Forelimb muscle (tissue), 1 donor: ENCODE results near the gene ARL6IP4. TPM values are rescaled to one million over a fixed set of nuclear protein-coding genes. Genes with fewer than 3 reads are reported as not detected.

Experiments used
- DNase-seq: peaks from one replicate; pipeline ENCODE4 v3.0.0-alpha.2; 2013; ENCODE audit warnings: low read depth
- polyA plus RNA-seq: library from polyadenylated mRNA; unstranded; fragments of 120-200 nt; gene quantifications from one replicate; pipeline ENCODE4 v1.2.1, GENCODE V29; 2013; ENCODE audit not compliant: insufficient read length

Gene ARL6IP4
- polyA plus RNA-seq, 1 donor, result 165 TPM

DNA sequence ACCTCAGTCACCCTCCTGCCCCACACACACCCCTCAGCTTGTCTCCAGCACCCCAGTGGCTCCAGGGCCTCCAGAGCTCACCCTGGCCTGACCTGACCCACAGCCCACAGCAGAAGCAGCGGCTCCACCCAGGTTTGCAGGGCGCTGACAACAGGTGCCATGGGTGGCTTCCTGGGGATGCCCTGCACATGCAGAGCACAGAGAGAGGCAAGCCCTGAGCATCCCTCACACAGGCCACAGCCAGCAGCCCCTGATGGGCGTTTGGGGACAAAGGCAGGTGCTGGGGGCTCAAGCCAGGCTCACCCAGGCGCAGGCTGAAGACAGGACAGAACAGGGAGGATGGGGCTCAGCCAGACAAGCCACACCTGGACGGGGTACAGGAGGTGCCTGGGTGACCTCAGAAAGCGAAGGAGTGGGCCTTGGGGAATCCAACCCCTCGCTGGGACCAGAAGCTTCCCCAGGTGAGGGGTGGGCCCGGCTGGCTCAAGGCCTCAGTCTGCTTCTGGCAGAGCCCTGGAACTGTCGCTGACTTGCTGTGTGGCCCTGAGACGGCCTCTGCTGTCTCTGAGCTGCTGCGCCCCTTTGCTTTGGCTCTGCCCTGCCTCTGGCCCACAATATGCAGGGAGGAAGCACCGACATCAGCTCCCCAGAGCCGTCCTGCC lies 10.6 kb downstream of the ARL6IP4 start:
- DNase-seq, result no peak

GRCh38 chr12:122991623-122992275 lies 11.3 kb downstream of the ARL6IP4 start:
- DNase-seq, result no peak

- no peak for DNase-seq
Measured at GRCh38 chr12:122992386-122992785, 11.9 kb downstream of the ARL6IP4 start.

- no peak for DNase-seq
Measured at GRCh38 chr12:122994140-122994675, 13.7 kb downstream of the ARL6IP4 start.

DNA sequence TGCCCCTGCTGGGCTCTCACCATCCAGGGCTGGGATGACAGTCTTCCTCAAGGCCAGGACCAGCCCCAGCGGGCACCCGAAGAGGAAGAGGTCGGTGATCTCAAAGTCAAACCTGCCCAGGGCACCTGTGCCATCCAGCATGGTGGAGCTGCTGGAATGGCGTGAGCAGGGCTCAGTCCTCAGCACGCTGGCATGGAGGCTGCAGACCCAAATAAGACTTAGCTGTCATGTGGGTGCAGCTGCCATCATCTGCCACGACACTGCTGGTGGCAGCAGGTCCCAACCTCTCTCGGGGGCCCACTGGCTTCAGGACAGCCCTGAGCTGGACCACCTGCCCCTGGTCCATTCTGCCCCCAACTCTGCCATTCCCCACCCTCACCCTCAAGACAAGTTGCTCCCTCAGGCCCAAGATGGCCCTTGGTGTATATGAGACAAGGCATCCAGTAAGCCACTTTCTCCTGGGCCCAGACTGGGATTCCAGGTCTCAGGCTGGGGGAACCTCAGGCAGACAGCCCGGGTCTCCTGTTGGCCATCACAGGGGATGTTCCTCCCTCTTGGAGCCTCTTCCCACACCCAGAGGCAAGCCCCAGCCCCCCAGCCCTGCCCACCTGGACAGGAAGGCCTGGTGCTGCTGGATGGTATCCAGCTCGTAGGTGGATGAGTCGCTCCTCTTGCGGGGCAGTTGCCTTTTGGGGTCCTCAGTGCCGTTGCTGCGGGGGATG lies 14.5 kb downstream of the ARL6IP4 start:
- no peak for DNase-seq

GRCh38 chr12:122995503-122996187 lies 15.2 kb downstream of the ARL6IP4 start:
- DNase-seq, result no peak

- DNase-seq, result no peak
Measured at GRCh38 chr12:122996188-122996601, 15.7 kb downstream of the ARL6IP4 start.

DNA sequence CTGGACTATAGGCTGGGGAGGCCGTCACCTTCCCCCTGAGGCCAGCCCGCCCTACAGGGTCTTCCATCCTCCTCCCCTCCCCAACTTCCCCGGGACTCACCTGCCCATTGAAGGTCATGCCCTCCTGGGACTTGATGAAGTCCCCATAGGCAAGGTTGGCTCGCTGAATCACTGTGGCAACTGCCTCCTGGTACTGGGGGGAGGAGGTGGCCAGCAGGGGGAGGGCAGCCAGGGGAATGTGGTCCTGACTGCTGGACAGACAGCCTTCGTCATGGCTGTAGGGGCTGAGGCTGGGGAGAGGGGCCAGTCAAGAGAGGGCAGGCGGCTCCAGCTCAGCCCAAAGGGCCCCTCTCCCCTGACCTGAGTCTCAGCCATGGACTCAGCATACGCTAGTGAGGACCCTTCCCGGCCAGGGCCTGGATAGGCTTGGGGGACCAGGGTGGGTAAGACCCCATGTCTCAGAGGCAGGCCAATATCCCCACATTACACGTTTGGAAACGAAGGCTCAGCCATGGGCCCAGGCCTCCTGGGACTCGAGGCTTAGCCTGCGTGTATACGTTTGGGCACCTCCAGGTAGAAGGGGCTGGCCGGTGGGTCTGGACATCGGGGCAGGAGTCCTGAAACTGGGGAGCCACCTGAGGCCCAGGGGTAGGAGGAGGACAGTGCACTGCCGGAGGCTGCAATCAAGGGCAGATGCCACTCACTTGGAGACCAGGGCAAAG lies 16.3 kb downstream of the ARL6IP4 start:
- no peak for DNase-seq

- no peak for DNase-seq
Measured at GRCh38 chr12:122997343-122998250, 17.1 kb downstream of the ARL6IP4 start.

- no peak for DNase-seq
Measured at GRCh38 chr12:122998316-122998715, 17.8 kb downstream of the ARL6IP4 start.

- no peak for DNase-seq
Measured at GRCh38 chr12:122999196-122999946, 18.9 kb downstream of the ARL6IP4 start.

DNA sequence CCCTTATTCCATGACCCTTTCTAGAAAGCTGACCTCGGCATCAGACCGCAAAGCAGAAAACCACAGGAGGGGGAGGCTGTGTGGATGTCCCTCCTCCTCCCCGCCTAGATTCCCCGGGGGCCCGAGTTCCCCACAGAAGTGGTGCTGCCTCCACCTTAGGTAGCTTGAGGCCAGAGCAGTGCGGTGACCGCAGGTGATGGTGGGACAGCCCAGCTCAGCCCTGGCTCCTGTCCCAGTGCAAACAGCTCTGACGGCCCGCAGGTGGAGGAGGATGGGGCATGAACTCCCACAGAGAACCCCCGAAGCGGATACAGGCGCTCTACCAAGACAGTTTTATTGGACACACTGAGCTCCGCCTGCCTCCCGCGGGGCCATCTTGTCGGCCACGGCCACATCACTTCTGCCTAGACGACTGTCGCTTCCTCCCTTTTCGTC lies 19.5 kb downstream of the ARL6IP4 start:
- no peak for DNase-seq

DNA sequence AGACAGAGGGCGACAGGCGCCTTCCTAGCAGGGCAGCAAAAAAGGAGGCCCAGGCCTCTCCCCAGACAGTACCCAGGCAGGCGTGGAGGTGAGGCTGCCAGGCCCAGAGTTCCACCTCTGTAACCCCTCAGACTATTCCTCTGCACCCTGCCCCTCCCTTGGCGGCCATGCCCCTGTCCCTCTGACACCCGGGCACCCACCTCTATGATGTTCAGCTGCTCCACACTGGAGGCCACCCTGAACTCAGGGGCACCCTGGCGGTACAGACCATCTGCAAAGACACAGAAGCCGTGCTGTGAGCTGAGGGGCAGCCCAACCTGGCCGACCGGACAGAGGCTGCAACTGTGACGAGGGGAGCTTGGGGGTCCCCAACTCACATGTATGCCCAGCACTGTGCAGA lies 20.1 kb downstream of the ARL6IP4 start:
- no peak for DNase-seq

DNA sequence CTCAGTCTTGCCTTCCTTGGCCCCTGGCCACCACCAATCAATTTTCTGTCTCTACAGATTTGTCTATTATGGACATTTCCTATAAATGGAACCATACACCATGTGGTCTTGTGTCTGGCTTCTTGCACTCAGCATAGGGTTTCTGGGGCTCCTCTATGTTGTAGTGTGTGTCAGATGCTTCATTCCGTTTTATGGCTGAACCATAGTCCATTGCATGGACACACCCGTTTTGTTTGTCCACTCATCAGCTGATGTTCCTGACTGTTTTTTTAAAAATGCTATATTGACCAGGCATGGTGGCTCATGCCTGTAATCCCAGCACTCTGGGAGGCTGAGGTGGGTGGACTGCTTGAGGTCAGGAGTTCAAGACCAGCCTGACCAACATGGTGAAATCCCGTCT lies 21.0 kb downstream of the ARL6IP4 start:
- DNase-seq, result no peak

- DNase-seq, result no peak
Measured at GRCh38 chr12:123003257-123003656, 22.8 kb downstream of the ARL6IP4 start.

GRCh38 chr12:123004287-123004686 lies 23.8 kb downstream of the ARL6IP4 start:
- DNase-seq, result no peak

DNA sequence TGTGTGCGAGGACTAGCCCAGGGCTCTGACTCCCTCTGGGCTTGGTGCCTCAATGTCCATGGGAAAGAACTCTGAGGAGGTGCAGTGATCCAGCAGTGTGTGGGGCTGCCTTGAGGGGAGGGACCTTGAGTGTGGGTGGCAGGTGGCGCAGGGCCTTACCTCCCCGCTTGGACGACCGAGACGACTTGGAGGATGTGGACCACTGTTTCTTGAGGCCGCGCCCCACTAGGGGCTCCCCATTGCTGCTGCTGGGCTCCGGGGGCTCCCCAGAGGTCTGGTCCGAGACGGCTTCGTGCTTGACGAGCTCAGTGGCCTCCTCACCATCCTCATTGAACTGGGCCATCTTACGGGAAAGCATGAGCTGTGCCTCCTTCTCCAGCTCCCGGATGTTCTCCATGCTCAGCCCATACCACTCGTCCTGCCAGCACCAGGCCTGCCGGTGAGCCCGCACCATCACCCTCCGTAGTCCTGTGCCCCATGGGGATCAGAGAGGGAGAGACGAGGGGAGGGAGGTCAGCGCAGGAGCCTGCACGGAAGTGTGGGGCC lies 24.7 kb downstream of the ARL6IP4 start:
- no peak for DNase-seq

GRCh38 chr12:123006977-123007376 lies 26.5 kb downstream of the ARL6IP4 start:
- no peak for DNase-seq

- no peak for DNase-seq
Measured at GRCh38 chr12:123010110-123010509, 29.6 kb downstream of the ARL6IP4 start.
